ENCODE measurements around the gene ZSCAN5C.

DNA sequence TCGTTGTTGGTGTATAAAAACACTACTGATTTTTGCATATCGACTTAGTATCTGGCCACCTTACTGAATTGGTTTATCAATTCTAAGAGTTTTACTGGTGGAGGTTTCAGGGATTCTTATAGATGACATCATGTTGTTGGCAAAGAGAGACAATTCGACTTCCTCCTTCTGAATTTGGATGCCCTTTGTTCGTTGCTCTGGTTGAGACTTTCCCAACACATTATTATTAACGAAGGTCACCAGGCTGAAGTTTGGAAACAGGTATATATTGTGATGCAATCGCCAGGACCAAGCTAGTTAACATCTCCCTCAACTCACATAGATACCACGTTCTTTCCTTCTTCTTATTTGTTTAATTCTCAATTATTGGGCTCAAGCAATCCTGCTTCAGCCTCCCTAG is 2.4 kb upstream of the ZSCAN5C start:
- TF ChIP-seq, protein P1, sequence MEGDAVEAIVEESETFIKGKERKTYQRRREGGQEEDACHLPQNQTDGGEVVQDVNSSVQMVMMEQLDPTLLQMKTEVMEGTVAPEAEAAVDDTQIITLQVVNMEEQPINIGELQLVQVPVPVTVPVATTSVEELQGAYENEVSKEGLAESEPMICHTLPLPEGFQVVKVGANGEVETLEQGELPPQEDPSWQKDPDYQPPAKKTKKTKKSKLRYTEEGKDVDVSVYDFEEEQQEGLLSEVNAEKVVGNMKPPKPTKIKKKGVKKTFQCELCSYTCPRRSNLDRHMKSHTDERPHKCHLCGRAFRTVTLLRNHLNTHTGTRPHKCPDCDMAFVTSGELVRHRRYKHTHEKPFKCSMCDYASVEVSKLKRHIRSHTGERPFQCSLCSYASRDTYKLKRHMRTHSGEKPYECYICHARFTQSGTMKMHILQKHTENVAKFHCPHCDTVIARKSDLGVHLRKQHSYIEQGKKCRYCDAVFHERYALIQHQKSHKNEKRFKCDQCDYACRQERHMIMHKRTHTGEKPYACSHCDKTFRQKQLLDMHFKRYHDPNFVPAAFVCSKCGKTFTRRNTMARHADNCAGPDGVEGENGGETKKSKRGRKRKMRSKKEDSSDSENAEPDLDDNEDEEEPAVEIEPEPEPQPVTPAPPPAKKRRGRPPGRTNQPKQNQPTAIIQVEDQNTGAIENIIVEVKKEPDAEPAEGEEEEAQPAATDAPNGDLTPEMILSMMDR (IDR thresholded peaks at IDR 0.05), result no peak
- TF ChIP-seq POLR2A (IDR thresholded peaks at IDR 0.05), result no peak

Measured in Peyer's patch (tissue), 4 donors.